ENCODE results near the gene FGD4.

Gene FGD4

GRCh38 chr12:32460638-32461037, 61.3 kb downstream of the FGD4 start:
- DNase-seq, result no peak

DNA sequence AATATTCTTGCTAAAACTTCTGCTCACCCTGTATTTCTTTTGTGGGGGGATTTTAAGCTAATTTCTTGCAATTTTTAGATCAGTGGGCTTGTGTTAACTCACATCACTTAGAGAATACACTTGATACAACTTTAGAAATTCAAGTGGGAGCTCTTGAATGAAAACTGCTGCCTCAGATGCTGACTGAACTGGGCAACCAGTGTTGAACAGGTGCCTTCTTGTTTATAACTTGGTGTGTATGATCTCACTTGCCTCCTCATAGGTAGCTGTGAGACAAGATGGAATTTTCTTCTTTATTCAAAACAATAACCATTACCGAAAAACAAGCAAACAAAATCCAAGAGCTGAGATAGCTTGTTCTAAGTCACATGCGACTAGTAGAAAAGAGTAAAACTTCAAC, 63.5 kb downstream of the FGD4 start:
- DNase-seq, result no peak

GRCh38 chr12:32466187-32466586, 66.8 kb downstream of the FGD4 start:
- no peak for DNase-seq

GRCh38 chr12:32466986-32467711, 67.8 kb downstream of the FGD4 start:
- DNase-seq, result no peak

DNA sequence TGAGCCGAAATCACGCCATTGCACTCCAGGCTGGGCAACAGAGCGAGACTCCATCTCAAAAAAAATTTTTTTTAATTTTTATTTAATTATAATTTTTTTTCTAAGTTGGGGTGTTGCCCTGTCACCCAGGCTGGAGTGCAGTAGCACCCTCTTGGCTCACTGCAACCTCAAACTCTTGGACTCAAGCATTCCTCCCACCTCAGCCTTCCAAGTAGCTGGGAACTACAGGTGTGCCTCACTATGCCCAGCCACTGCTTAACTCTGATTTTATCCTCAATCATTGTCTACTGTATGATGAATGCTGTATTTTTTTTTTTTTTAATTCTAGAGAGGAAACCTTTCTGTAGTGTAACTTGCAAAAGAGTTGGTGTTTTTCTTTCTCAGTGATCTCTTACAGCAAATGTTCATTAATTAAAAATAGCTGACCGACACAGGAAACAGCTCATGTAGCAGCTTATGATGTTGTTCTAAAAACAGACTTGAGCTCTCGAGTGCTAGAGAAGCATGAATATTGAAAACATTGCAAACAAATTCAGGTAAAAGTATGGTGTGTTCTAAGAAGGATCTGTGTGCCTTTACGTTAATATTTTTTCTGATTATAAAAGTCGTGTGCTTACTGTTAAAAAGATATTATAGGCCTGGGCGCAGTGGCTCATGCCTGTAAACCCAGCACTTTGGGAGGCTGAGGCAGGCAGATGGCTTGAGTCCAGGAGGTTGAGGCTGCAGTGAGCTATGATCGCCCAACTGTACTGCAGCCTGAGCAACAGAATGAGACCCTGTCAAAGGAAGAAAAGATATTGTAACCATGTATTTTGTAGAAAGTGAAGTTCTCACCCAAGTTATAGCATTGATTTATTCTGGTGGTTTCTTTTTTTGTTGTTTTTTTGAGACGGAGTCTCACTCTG, 68.9 kb downstream of the FGD4 start:
- DNase-seq, result no peak

GRCh38 chr12:32470936-32471470, 71.6 kb downstream of the FGD4 start:
- no peak for DNase-seq

GRCh38 chr12:32471591-32472001, 72.2 kb downstream of the FGD4 start:
- DNase-seq, result no peak

GRCh38 chr12:32475724-32476123, 76.4 kb downstream of the FGD4 start:
- no peak for DNase-seq

DNA sequence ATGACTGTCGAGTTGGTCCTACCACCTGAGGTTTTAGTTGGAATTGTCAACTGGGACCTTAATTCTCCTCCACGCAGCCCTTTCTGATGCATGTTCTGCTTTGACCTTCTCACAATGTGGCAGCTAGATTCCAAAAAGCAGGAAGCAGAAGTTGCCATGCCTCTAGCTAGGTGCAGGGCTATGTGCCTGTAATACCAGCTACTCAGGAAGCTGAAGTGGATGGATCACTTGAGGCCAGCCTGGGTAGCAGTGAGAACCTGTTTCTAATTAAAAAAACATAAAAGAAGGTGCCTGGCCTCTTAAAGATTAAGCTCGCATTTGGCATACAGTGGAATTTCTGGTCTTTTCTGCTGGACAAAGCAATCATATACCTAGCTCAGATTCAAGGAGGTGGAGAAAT, 77.1 kb downstream of the FGD4 start:
- DNase-seq, result no peak

DNA sequence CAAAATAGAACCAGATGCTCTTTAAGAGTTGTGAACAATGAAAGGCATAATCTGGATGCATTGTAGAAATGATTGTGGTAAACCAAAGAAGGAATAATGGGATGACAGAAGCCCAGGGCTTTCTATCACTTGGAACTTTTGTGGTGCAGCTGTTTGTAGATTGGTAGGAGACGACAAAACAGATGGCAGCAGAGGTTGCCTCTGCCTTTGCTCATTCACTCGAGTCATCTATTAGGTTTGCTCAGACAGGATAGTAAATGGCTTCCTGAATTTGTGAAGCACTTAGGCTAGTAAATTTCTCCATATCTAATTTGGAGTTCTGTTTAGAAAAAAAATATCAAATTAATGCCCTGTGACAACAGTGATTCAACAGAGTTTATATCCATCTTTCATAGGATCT, 78.4 kb downstream of the FGD4 start:
- DNase-seq, result no peak

GRCh38 chr12:32478166-32478565, 78.8 kb downstream of the FGD4 start:
- no peak for DNase-seq

- no peak for DNase-seq
These were observed 79.7 kb downstream of the FGD4 start for GRCh38 chr12:32478858-32479725.

- no peak for DNase-seq
These were observed 82.9 kb downstream of the FGD4 start for GRCh38 chr12:32482226-32482625.

DNA sequence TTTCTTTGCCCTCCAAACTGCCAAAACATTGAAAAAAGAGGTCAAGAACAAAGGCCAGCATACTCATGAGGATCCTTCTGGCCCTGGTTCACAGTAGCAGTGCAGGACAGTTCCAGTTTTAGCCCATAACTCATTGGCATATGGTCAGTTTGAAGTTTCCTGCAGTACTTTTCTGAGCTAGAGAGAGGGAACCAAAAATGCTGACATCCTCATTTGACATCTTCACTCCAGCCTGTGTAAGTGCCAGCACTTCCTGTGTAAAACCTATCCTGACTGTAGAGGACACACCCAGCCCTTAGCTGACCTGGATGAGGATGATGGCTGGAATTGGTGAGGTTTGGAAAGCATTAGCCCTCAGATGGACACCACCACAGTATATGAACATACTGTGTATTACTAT, 84.1 kb downstream of the FGD4 start:
- DNase-seq, result peak in 1 of 2 donors; percentile 46

GRCh38 chr12:32483993-32484392, 84.6 kb downstream of the FGD4 start:
- no peak for DNase-seq

DNA sequence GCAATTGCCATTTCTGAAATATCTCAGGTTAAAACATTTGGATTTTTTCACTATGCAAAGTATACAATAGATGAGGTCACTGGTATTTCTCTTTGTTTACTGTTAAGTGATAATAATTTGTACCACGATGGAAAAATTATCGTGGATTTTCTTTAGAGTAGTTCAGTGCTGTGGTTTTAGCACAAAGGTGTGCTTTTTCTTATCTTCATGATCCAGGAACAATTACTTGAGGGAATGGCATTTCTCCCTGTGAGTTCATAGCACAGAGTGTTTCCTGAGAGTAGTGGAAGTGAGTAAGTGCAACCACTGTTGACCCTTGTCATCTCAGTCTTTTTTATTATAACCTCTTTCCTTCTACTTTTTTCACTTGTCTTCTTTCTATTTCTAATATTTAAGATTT, 86.8 kb downstream of the FGD4 start:
- DNase-seq, result no peak

DNA sequence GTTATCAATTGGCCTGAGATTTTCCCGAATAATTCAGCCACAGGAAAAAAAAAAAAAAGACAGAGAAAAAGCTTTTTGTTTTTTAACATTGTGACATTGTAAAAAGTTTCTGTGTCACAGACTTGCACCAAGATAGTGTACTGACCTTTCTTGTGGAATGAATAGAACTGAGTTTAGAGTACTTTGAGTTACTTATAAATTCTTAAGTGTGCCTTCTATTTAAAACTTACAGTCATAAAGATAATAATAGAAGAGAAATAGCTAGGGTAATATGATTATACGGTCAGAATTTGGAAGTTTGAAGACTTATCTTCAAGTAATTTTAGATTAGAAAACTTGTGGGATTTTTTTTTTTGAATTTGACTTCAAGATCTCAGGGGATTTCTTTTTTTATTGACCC, 88.8 kb downstream of the FGD4 start:
- no peak for DNase-seq

DNA sequence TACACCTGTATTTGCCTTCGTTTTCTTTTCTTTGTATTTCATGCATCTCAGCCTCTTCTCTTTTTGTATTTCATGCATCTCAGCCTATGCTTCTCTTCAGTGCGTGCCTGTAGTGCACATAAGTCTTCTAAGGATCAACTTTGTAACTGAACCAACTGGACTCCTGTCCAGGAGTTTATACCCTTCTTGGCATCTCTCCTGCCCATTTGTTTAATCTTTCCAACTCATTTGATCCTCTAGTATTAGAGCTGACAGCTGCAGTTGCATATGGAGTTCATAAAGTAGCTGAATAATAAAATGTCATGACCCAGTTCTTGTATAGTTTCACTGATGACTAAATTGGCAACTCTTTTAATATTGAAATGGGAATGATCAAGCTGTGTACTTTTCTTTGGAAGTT, 89.7 kb downstream of the FGD4 start:
- no peak for DNase-seq

DNA sequence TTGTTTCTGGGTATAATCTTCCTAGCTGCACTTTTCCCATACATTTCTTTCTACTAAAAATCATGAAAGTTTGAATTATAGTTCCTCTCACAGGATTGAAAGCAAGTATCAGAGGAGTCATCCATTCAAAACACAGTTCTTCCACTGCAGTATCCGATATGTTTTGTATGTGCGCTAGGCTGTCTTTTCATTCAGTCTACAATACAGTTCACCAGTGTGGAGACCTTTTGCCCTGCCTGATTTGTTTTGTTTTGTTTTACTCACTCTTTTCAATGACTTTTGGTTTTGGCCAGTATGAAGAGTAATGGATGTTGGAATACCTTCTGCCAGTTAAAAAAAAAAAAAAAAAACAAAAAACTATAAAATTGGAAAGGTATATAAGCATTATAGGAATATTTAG, 91.4 kb downstream of the FGD4 start:
- DNase-seq, result no peak

DNA sequence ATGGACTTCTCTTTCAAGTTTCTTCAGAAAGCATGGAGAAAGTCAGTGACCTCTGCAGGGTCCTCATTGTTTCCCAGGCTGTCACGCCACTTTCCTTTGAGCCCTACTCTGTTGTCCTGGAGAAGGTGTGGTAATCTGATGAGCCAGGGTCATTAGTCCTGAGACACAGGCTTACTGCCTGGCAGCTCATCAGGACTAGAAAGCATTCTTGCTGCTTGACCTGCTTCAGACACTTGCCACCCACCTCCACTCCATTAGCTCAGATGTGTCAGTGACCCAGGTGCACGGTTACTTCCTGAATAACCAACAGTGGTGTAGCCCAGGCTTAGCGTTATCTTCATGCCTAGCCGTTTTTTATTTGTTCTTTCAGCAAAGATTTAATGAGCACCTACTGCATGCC, 93.9 kb downstream of the FGD4 start:
- DNase-seq, result no peak

GRCh38 chr12:32494656-32495055, 95.3 kb downstream of the FGD4 start:
- no peak for DNase-seq

GRCh38 chr12:32496946-32497345, 97.6 kb downstream of the FGD4 start:
- DNase-seq, result peak in 1 of 2 donors; percentile 15

DNA sequence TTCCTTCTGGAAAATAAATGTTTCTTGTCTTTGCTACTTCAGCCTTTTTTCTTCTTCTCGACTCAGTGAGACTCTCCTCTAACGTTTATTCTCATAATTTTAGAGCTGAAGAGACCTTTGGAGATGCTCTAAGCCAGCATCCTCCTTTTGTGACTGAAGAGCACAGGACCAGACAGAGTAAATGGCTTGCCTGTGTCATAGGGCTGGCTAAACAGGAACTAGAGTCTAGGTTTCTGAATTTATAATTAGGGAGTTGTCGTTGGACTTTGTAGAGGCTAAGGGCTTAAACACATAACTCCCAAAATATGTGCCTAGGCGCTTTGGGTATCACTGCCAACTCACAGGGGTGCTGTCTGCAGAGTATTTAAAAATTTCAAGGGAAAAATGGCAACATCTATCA, 98.5 kb downstream of the FGD4 start:
- no peak for DNase-seq
